ENCODE data around the gene LITAFD. TPM values are rescaled to one million over a fixed set of nuclear protein-coding genes. Genes with fewer than 3 reads are reported as not detected.
"Not testable (repeated sequence)": the region's sequence is repeated elsewhere in the genome, so short reads cannot be mapped to it uniquely, and the experiment has no call there.

LITAFD gene
- total and polyA plus RNA-seq, 2 of the 4 experiments (the other 2 are of a cell fraction) = not detected

DNA sequence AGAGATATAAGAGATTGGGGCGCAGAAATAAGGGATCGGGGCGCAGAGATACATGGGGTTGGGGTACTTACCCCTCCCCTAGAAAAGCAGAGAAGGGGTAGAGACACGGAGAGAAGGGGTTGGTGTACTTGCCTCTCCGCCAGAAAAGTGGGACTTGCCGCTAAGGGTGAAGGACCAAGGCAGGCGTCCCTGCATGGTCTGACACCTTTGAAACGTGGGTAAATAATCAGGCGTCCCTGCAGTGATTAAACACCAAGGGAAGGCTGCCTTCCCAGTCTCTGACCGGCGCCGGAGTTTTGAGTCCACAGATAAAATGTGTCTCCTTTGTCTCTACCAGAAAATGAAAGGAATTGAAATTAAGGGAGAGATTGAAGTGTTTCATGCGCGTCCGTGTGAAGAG lies 44.6 kb upstream of the LITAFD start:
- in situ Hi-C loops (cut with MboI; ENCODE audit: low sequenced_read_pairs); CTCF ChIA-PET; H3K4me2 ChIP-seq (ENCODE audit: low read depth, low read length); H3K18ac ChIP-seq (ENCODE audit: low read depth, low read length); H3K23ac ChIP-seq (ENCODE audit: low read depth, low read length); H3K27ac ChIP-seq (ENCODE audit: insufficient read depth, low read length); H3K9me1 ChIP-seq (ENCODE audit: insufficient read depth, low read length); H3K4me3 ChIP-seq (ENCODE audit: insufficient read depth, low read depth, low read length); H3K36me3 ChIP-seq (ENCODE audit: control insufficient read depth, insufficient read depth, low read length); H2AFZ ChIP-seq (replicated peaks; ENCODE audit: low read length, poor library complexity); H2BK120ac ChIP-seq (ENCODE audit: low read depth, low read length); intact Hi-C loops (cut with micrococcal nuclease); POLR2A ChIA-PET (ENCODE audit: unreplicated experiment); dilution Hi-C loops (cut with HindIII; ENCODE audit: low sequenced_read_pairs, unreplicated experiment); H4K8ac ChIP-seq (ENCODE audit: low read depth in 2 of 2, low read length in 2 of 2); H2BK5ac ChIP-seq (ENCODE audit: low read depth, low read length, poor library complexity, severe bottlenecking); ATAC-seq (ENCODE audit: low read depth); H3K9me3 ChIP-seq (ENCODE audit: control insufficient read depth, insufficient read depth, low read length); H4K5ac ChIP-seq (ENCODE audit: low read depth, low read length); H2BK15ac ChIP-seq (ENCODE audit: low read depth, low read length); H3K56ac ChIP-seq (ENCODE audit: extremely low read depth, insufficient read depth, low read length); H3K4me1 ChIP-seq (ENCODE audit: control insufficient read depth, insufficient read depth, low read length); BruUV-seq (replicated peaks); DNase-seq; H2BK20ac ChIP-seq (ENCODE audit: low read depth, low read length); H3K4ac ChIP-seq (ENCODE audit: low read depth, low read length); H2AK5ac ChIP-seq (ENCODE audit: low read depth, low read length); H3K14ac ChIP-seq (replicated peaks; ENCODE audit: low read depth, low read length); H3K27me3 ChIP-seq (ENCODE audit: control insufficient read depth, insufficient read depth, low read length); H2AK9ac ChIP-seq (replicated peaks; ENCODE audit: low read depth, low read length, poor library complexity); H3K9ac ChIP-seq (ENCODE audit: low read depth, low read length); H4K91ac ChIP-seq (ENCODE audit: insufficient read depth, low read depth, low read length): not testable (repeated sequence)
- WGBS, 2 experiments (ENCODE audit: extremely low coverage in 2 of 2, insufficient read length in 1 of 2) = no CpG with 5 or more reads among the region's 15 CpGs
- peaks cover 22% of the 10 kb centered on the region for H4K20me1 ChIP-seq (ENCODE audit: insufficient read depth, low read length)
- H3K79me1 ChIP-seq (ENCODE audit: low read depth in 1 of 2, low read length in 2 of 2) = peaks cover 0 to 24% of the 10 kb centered on the region in 2 experiments; a peak in 3 of 4 replicates

DNA sequence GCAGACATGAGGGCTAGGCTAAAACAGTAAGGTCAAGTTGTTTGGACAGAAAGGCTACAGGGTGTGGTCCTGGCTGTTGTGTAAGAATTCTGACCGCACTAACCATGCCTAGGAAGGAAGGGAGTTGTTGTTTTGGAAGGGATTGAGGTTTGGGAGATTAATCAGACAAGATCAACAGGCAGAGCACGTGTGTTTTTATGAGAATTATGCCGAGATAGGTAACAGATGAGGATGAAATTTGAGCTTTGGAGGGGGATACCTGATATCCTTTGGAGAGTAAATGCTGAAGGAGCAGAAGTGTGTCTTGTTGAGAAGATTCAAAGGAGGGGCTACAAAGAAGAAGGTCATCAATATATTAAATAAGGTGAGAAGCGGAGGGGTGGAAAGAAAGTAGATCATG lies 40.1 kb upstream of the LITAFD start:
- H3K18ac ChIP-seq (ENCODE audit: low read depth, low read length); H4K91ac ChIP-seq (ENCODE audit: insufficient read depth, low read depth, low read length); H3K4me1 ChIP-seq (ENCODE audit: control insufficient read depth, insufficient read depth, low read length); H2AFZ ChIP-seq (replicated peaks; ENCODE audit: low read length, poor library complexity); H3K56ac ChIP-seq (ENCODE audit: extremely low read depth, insufficient read depth, low read length); H3K9ac ChIP-seq (ENCODE audit: low read depth, low read length); H3K14ac ChIP-seq (replicated peaks; ENCODE audit: low read depth, low read length); CTCF ChIA-PET; in situ Hi-C loops (cut with MboI; ENCODE audit: low sequenced_read_pairs); BruUV-seq (replicated peaks); H2BK5ac ChIP-seq (ENCODE audit: low read depth, low read length, poor library complexity, severe bottlenecking); dilution Hi-C loops (cut with HindIII; ENCODE audit: low sequenced_read_pairs, unreplicated experiment); H2AK9ac ChIP-seq (replicated peaks; ENCODE audit: low read depth, low read length, poor library complexity); intact Hi-C loops (cut with micrococcal nuclease); H3K27ac ChIP-seq (ENCODE audit: insufficient read depth, low read length); H3K9me3 ChIP-seq (ENCODE audit: control insufficient read depth, insufficient read depth, low read length); H4K5ac ChIP-seq (ENCODE audit: low read depth, low read length); H3K23ac ChIP-seq (ENCODE audit: low read depth, low read length); DNase-seq; H2BK15ac ChIP-seq (ENCODE audit: low read depth, low read length); H2AK5ac ChIP-seq (ENCODE audit: low read depth, low read length); H3K4me3 ChIP-seq (ENCODE audit: insufficient read depth, low read depth, low read length); H3K4ac ChIP-seq (ENCODE audit: low read depth, low read length); H2BK120ac ChIP-seq (ENCODE audit: low read depth, low read length); POLR2A ChIA-PET (ENCODE audit: unreplicated experiment); H3K27me3 ChIP-seq (ENCODE audit: control insufficient read depth, insufficient read depth, low read length); H3K4me2 ChIP-seq (ENCODE audit: low read depth, low read length); ATAC-seq (ENCODE audit: low read depth); H2BK20ac ChIP-seq (ENCODE audit: low read depth, low read length); H4K8ac ChIP-seq (ENCODE audit: low read depth in 2 of 2, low read length in 2 of 2); H3K36me3 ChIP-seq (ENCODE audit: control insufficient read depth, insufficient read depth, low read length): not testable (repeated sequence)
- H4K20me1 ChIP-seq (ENCODE audit: insufficient read depth, low read length) = peaks cover 40% of the 10 kb centered on the region
- peaks cover 3 to 30% of the 10 kb centered on the region in 2 experiments; a peak in 2 of 4 replicates for H3K79me1 ChIP-seq (ENCODE audit: low read depth in 1 of 2, low read length in 2 of 2)
- WGBS, 2 experiments (ENCODE audit: extremely low coverage in 2 of 2, insufficient read length in 1 of 2) = 66% methylated on average over 2 of the region's 4 CpGs; no CpG with 5 or more reads in 1 of the 2 experiments
- peaks cover 13% of the 10 kb centered on the region for H3K9me1 ChIP-seq (ENCODE audit: insufficient read depth, low read length)
